Activated T-cell treated with anti-CD3 and anti-CD28 coated beads, Interleukin-2, amount 50 U/mL, for 1 hour (primary cell): ENCODE results near the gene NUTM2A.
"Not testable (repeated sequence)": the region's sequence is repeated elsewhere in the genome, so short reads cannot be mapped to it uniquely, and the experiment has no call there.

Source experiments
- DNase-seq: peaks from one replicate; pipeline ENCODE4 v3.0.0-alpha.2; 2020

NUTM2A gene

GRCh38 chr10:87225148-87225547, at the start of gene NUTM2A:
Gene NUTM2A (plus strand): TSS chr10:87225448. CDS start chr10:87225831, 383 bp downstream.
- not testable (repeated sequence) for DNase-seq

GRCh38 chr10:87177587-87177986, 47.7 kb upstream of the NUTM2A start:
- not testable (repeated sequence) for DNase-seq

- not testable (repeated sequence) for DNase-seq
These were observed 40.8 kb upstream of the NUTM2A start for GRCh38 chr10:87184421-87184820.

GRCh38 chr10:87186016-87186415, 39.2 kb upstream of the NUTM2A start:
- not testable (repeated sequence) for DNase-seq

- not testable (repeated sequence) for DNase-seq
These were observed 37.7 kb upstream of the NUTM2A start for GRCh38 chr10:87187573-87187972.

GRCh38 chr10:87191841-87192240, 33.4 kb upstream of the NUTM2A start:
- not testable (repeated sequence) for DNase-seq

- DNase-seq: not testable (repeated sequence)
These were observed 24.3 kb upstream of the NUTM2A start for GRCh38 chr10:87200924-87201323.

- DNase-seq: not testable (repeated sequence)
These were observed 20.4 kb upstream of the NUTM2A start for GRCh38 chr10:87204801-87205200.

- not testable (repeated sequence) for DNase-seq
These were observed 18.3 kb upstream of the NUTM2A start for GRCh38 chr10:87206922-87207321.

GRCh38 chr10:87210309-87210708, 14.9 kb upstream of the NUTM2A start:
- DNase-seq: not testable (repeated sequence)

- not testable (repeated sequence) for DNase-seq
These were observed 13.4 kb upstream of the NUTM2A start for GRCh38 chr10:87211848-87212247.

GRCh38 chr10:87213150-87213765, 12.0 kb upstream of the NUTM2A start:
- not testable (repeated sequence) for DNase-seq

GRCh38 chr10:87213806-87214205, 11.4 kb upstream of the NUTM2A start:
- not testable (repeated sequence) for DNase-seq

- DNase-seq: not testable (repeated sequence)
These were observed 9.1 kb upstream of the NUTM2A start for GRCh38 chr10:87216120-87216519.

GRCh38 chr10:87219370-87219769, 5.9 kb upstream of the NUTM2A start:
- DNase-seq: not testable (repeated sequence)

GRCh38 chr10:87222789-87223188, 2.5 kb upstream of the NUTM2A start:
- not testable (repeated sequence) for DNase-seq

GRCh38 chr10:87228247-87228646, 3.0 kb downstream of the NUTM2A start:
- DNase-seq: not testable (repeated sequence)

GRCh38 chr10:87229211-87229610, 4.0 kb downstream of the NUTM2A start:
- not testable (repeated sequence) for DNase-seq

- not testable (repeated sequence) for DNase-seq
These were observed 9.6 kb downstream of the NUTM2A start for GRCh38 chr10:87234854-87235253.

GRCh38 chr10:87237244-87237643, 12.0 kb downstream of the NUTM2A start:
- DNase-seq: not testable (repeated sequence)

GRCh38 chr10:87239346-87239808, 14.1 kb downstream of the NUTM2A start:
- not testable (repeated sequence) for DNase-seq

GRCh38 chr10:87242192-87242591, 16.9 kb downstream of the NUTM2A start:
- not testable (repeated sequence) for DNase-seq

GRCh38 chr10:87247335-87247734, 22.1 kb downstream of the NUTM2A start:
- DNase-seq: not testable (repeated sequence)

- not testable (repeated sequence) for DNase-seq
These were observed 23.6 kb downstream of the NUTM2A start for GRCh38 chr10:87248818-87249353.
